ENCODE results near the gene PSME1. TPM values are rescaled to one million over a fixed set of nuclear protein-coding genes. Genes with fewer than 3 reads are reported as not detected.

PSME1 gene
- polyA plus RNA-seq (46.7 to 176 TPM (median 75.1 TPM) in 3 replicates), polyA minus RNA-seq (24.9 to 28.0 TPM (median 26.8 TPM) in 3 replicates)
- polyA plus RNA-seq (2011; ENCODE audit: low read depth): 101 TPM
- polyA plus RNA-seq (2011; cell fraction: cytosol; rRNA removed): 65.1 and 74.1 TPM in 2 replicates
- 57.5 and 68.1 TPM in 2 replicates for polyA plus RNA-seq (2011; cell fraction: nucleus; rRNA removed)
- polyA plus RNA-seq (2012; ENCODE audit: low replicate concordance): 70.7 and 129 TPM in 2 replicates
- polyA minus RNA-seq (2011; cell fraction: cytosol; rRNA and poly(A)+ RNA removed): 14.2 TPM
- polyA minus RNA-seq (2011; cell fraction: nucleus; rRNA and poly(A)+ RNA removed): 6.8 and 10.9 TPM in 2 replicates

DNA sequence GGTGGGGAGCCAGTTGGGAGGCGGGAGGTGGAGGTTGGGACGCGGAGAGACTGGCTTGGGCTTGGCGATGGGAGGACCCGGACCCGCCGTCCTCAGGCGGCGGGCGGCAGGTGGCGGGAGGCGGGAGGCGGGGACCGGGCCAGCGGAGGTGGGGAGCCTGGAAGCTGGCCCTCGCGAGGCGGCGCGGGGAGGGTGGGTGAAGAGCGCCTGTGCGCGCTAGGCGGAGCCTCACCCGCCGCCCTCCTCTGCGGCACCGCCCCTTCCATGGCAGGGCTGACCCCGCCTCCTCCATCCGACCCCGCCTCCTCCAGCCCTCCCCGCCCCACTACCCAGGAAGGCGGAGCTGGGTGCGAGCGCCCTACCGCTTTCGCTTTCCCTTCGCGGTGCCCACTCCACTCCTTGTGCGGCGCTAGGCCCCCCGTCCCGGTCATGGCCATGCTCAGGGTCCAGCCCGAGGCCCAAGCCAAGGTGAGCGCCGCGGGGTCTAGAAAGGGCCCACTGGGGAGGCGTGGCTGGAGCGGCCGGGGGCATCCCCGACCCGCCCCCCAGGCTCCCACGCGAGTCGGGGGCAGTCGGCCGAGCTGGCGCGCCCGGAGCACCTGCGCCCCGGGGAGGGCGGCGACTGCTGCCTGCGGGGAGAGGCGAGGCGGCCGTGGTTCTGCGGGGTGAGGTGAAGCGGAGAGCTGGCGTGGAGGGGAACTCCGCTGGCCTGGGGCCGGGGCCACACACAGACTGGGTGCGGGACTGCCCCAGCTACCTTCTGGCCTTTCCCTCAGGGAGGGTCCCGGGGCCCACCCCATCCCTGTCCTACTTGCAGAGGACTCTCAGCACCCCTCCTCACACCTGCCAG lies at the start of gene PSME1:
TSS of gene PSME1 (plus strand) at position 361 of the 850 bp plus-strand sequence. CDS start at position 430, 69 bp downstream.
- Histone ChIP-seq H3K9me1 (ENCODE audit: control insufficient read depth, extremely low read depth, insufficient read depth, low read length) (peaks cover 2% of the 10 kb centered on the region), H3K9me3 (ENCODE audit: control insufficient read depth, low read depth, low read length) (no peaks in the 10 kb centered on the region), H3K9ac (ENCODE audit: control insufficient read depth, extremely low read depth, insufficient read depth, low read length) (peak within 1 kb of the TSS; percentile 88), H3K4me2 (ENCODE audit: control insufficient read depth, extremely low read depth, insufficient read depth, low read depth, low read length) (peak within 1 kb of the TSS; percentile 94), H4K20me1 (ENCODE audit: control insufficient read depth, extremely low read depth, insufficient read depth, low read length) (no peaks in the 10 kb centered on the region), H3K4me1 (ENCODE audit: control insufficient read depth, extremely low read depth, insufficient read depth, low read length) (peaks cover 28% of the 10 kb centered on the region), H3K27ac (ENCODE audit: control insufficient read depth, insufficient read depth, low read length) (peak within 1 kb of the TSS; percentile 69), H3K4me3 (ENCODE audit: control insufficient read depth in 2 of 3, extremely low read depth in 1 of 3, insufficient read depth in 2 of 3, low read depth in 1 of 3, low read length in 3 of 3) (peak within 1 kb of the TSS; percentile 81 to 88 (median 85)), H3K79me2 (ENCODE audit: control insufficient read depth, insufficient read depth, low read length) (peaks cover 31% of the 10 kb centered on the region), H3K27me3 (ENCODE audit: control insufficient read depth, extremely low read depth, insufficient read depth, low read length) (no peaks in the 10 kb centered on the region), H2AFZ (ENCODE audit: control insufficient read depth, low read length) (peak within 1 kb of the TSS; percentile 73), H3K36me3 (ENCODE audit: control insufficient read depth in 2 of 2, extremely low read depth in 1 of 2, insufficient read depth in 2 of 2, low read length in 2 of 2) (peaks cover 12 to 21% of the 10 kb centered on the region in 2 experiments)
- DNase-seq (ENCODE audit: low read depth, low spot score) (no peak), FAIRE-seq (peak; percentile 32)
- TF ChIP-seq EZH2 (IDR thresholded peaks at IDR 0.05; ENCODE audit: low read length): no peak
- TF ChIP-seq, protein P1, sequence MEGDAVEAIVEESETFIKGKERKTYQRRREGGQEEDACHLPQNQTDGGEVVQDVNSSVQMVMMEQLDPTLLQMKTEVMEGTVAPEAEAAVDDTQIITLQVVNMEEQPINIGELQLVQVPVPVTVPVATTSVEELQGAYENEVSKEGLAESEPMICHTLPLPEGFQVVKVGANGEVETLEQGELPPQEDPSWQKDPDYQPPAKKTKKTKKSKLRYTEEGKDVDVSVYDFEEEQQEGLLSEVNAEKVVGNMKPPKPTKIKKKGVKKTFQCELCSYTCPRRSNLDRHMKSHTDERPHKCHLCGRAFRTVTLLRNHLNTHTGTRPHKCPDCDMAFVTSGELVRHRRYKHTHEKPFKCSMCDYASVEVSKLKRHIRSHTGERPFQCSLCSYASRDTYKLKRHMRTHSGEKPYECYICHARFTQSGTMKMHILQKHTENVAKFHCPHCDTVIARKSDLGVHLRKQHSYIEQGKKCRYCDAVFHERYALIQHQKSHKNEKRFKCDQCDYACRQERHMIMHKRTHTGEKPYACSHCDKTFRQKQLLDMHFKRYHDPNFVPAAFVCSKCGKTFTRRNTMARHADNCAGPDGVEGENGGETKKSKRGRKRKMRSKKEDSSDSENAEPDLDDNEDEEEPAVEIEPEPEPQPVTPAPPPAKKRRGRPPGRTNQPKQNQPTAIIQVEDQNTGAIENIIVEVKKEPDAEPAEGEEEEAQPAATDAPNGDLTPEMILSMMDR (optimal IDR thresholded peaks at IDR 0.05 in 1 of 3, IDR thresholded peaks at IDR 0.05 in 1 of 3, conservative IDR thresholded peaks at IDR 0.05 in 1 of 3; ENCODE audit: extremely low read depth in 1 of 3, insufficient read depth in 2 of 3, low read length in 3 of 3): no peak
- dilution Hi-C loops (cut with MboI; ENCODE audit: extremely low pct_ligation_motif_present, low sequenced_read_pairs): no loop called here

DNA sequence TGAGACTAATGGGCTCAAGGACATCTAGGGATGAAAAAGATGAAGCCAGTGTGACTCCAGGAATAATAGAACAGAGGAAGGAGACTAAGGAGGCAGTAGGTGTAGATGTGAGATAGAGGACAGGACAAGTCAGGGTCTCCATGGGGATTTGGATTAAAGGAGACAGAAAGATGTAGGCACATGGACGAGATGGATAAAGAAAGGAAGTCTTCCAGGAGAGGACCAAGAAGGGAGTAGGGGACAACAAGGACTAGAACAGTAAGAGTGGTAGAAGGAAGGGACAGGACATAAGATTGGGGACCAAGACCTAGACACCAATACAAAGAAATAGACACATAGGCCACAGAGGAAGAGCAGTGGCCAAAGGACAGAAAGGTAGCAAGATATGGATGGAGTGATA lies 49.0 kb upstream of the PSME1 start:
- dilution Hi-C loops (cut with MboI; ENCODE audit: extremely low pct_ligation_motif_present, low sequenced_read_pairs): no loop called here
- Histone ChIP-seq H3K4me1 (ENCODE audit: control insufficient read depth, extremely low read depth, insufficient read depth, low read length) (no peaks in the 10 kb centered on the region), H3K4me2 (ENCODE audit: control insufficient read depth, extremely low read depth, insufficient read depth, low read depth, low read length) (no peak overlapping the region), H3K36me3 (ENCODE audit: control insufficient read depth in 2 of 2, extremely low read depth in 1 of 2, insufficient read depth in 2 of 2, low read length in 2 of 2) (no peaks in the 10 kb centered on the region), H2AFZ (ENCODE audit: control insufficient read depth, low read length) (no peak overlapping the region), H3K9ac (ENCODE audit: control insufficient read depth, extremely low read depth, insufficient read depth, low read length) (no peak overlapping the region), H3K27ac (ENCODE audit: control insufficient read depth, insufficient read depth, low read length) (no peak overlapping the region), H3K79me2 (ENCODE audit: control insufficient read depth, insufficient read depth, low read length) (no peaks in the 10 kb centered on the region), H3K4me3 (ENCODE audit: control insufficient read depth in 2 of 3, extremely low read depth in 1 of 3, insufficient read depth in 2 of 3, low read depth in 1 of 3, low read length in 3 of 3) (no peak overlapping the region), H3K9me1 (ENCODE audit: control insufficient read depth, extremely low read depth, insufficient read depth, low read length) (no peaks in the 10 kb centered on the region), H3K9me3 (ENCODE audit: control insufficient read depth, low read depth, low read length) (no peaks in the 10 kb centered on the region), H4K20me1 (ENCODE audit: control insufficient read depth, extremely low read depth, insufficient read depth, low read length) (no peaks in the 10 kb centered on the region), H3K27me3 (ENCODE audit: control insufficient read depth, extremely low read depth, insufficient read depth, low read length) (peaks cover 11% of the 10 kb centered on the region)
- DNase-seq (ENCODE audit: low read depth, low spot score) (no peak), FAIRE-seq (no peak)
- no peak for TF ChIP-seq EZH2 (IDR thresholded peaks at IDR 0.05; ENCODE audit: low read length)
- TF ChIP-seq, protein P1 (optimal IDR thresholded peaks at IDR 0.05 in 1 of 3, IDR thresholded peaks at IDR 0.05 in 1 of 3, conservative IDR thresholded peaks at IDR 0.05 in 1 of 3; ENCODE audit: extremely low read depth in 1 of 3, insufficient read depth in 2 of 3, low read length in 3 of 3): no peak

Measured in keratinocyte (primary cell).